SK-N-MC (cell line): ENCODE results near the gene IMMP2L.

Source experiments
- EZH2 ChIP-seq: fragments of 200-600 bp; sonication (generic); IDR thresholded peaks from one replicate; pipeline ENCODE4 v1.6.1; 2017; ENCODE audit warnings: antibody characterized with exemption
- FOXP2 ChIP-seq: optimal IDR thresholded peaks from 2 replicates; pipeline ENCODE3; 2011; ENCODE audit warnings: mild to moderate bottlenecking, moderate library complexity; ENCODE audit not compliant: insufficient read depth; ENCODE audit errors: extremely low read length, control extremely low read depth
- POLR2AphosphoS5 ChIP-seq: IDR thresholded peaks from 2 replicates; pipeline ENCODE4 v1.6.1; 2012; ENCODE audit warnings: mild to moderate bottlenecking, low read depth, low read length, borderline replicate concordance

- TF ChIP-seq POLR2AphosphoS5 (no peak), EZH2 (no peak), FOXP2 (no peak)
Measured at GRCh38 chr7:110688908-110689307, 873.4 kb downstream of the IMMP2L start.
